ENCODE measurements around the gene TUBGCP5.
"Not testable (repeated sequence)": the region's sequence is repeated elsewhere in the genome, so short reads cannot be mapped to it uniquely, and the experiment has no call there.

TUBGCP5 gene

DNA sequence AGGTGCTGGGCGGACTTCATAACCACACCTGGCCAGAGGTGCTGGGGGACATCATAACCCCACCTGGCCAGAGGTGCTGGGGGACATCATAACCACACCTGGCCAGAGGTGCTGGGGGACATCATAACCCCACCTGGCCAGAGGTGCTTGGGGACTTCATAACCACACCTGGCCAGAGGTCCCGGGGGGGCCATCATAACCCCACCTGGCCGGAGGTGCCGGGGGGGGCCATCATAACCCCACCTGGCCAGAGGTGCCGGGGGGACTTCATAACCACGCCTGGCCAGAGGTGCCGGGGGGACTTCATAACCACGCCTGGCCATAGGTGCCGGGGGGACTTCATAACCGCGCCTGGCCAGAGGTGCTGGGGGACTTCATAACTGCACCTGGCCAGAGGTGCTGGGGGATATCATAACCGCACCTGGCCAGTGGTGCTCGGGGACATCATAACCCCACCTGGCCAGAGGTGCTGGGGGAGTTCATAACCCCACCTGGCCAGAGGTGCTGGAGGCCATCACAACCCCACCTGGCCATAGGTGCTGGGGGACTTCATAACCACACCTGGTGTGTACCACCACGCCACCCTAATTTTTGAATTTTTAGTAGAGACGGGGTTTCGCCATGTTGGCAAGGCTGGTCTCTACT is 10.7 kb upstream of the TUBGCP5 start:
- no peaks in the 10 kb centered on the region for H4K20me1 ChIP-seq (ENCODE audit: low read depth, low read length)
- no peak overlapping the region for H3K4me3 ChIP-seq (ENCODE audit: insufficient read depth, low read length, poor library complexity, severe bottlenecking)
- no peaks in the 10 kb centered on the region for H3F3A ChIP-seq (ENCODE audit: insufficient read depth)
- no peaks in the 10 kb centered on the region for H3K27me3 ChIP-seq (ENCODE audit: low read length)
- TF ChIP-seq, protein P1, sequence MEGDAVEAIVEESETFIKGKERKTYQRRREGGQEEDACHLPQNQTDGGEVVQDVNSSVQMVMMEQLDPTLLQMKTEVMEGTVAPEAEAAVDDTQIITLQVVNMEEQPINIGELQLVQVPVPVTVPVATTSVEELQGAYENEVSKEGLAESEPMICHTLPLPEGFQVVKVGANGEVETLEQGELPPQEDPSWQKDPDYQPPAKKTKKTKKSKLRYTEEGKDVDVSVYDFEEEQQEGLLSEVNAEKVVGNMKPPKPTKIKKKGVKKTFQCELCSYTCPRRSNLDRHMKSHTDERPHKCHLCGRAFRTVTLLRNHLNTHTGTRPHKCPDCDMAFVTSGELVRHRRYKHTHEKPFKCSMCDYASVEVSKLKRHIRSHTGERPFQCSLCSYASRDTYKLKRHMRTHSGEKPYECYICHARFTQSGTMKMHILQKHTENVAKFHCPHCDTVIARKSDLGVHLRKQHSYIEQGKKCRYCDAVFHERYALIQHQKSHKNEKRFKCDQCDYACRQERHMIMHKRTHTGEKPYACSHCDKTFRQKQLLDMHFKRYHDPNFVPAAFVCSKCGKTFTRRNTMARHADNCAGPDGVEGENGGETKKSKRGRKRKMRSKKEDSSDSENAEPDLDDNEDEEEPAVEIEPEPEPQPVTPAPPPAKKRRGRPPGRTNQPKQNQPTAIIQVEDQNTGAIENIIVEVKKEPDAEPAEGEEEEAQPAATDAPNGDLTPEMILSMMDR (IDR thresholded peaks at IDR 0.05; ENCODE audit: insufficient read depth, low read length, poor library complexity, severe bottlenecking), result no peak
- no peak for TF ChIP-seq EZH2phosphoT487 (conservative IDR thresholded peaks at IDR 0.05; ENCODE audit: low read length)
- H3K9me2 ChIP-seq (replicated peaks; ENCODE audit: insufficient read depth, low read length), result no peaks in the 10 kb centered on the region
- H3K4me2 ChIP-seq (ENCODE audit: low read depth, low read length, poor library complexity, severe bottlenecking), result no peak overlapping the region
- H2AFZ ChIP-seq (ENCODE audit: low read depth, low read length, severe bottlenecking), result no peak overlapping the region
- H3K79me2 ChIP-seq (ENCODE audit: insufficient read depth, low read length), result no peaks in the 10 kb centered on the region
- H3K9me3 ChIP-seq (ENCODE audit: insufficient read depth, low read length), result no peaks in the 10 kb centered on the region
- no peak overlapping the region for H3K27ac ChIP-seq (ENCODE audit: low read depth, low read length)
- H3K9ac ChIP-seq (ENCODE audit: low read length), result no peak overlapping the region
- no peaks in the 10 kb centered on the region for H3K36me3 ChIP-seq (ENCODE audit: low read length)

DNA sequence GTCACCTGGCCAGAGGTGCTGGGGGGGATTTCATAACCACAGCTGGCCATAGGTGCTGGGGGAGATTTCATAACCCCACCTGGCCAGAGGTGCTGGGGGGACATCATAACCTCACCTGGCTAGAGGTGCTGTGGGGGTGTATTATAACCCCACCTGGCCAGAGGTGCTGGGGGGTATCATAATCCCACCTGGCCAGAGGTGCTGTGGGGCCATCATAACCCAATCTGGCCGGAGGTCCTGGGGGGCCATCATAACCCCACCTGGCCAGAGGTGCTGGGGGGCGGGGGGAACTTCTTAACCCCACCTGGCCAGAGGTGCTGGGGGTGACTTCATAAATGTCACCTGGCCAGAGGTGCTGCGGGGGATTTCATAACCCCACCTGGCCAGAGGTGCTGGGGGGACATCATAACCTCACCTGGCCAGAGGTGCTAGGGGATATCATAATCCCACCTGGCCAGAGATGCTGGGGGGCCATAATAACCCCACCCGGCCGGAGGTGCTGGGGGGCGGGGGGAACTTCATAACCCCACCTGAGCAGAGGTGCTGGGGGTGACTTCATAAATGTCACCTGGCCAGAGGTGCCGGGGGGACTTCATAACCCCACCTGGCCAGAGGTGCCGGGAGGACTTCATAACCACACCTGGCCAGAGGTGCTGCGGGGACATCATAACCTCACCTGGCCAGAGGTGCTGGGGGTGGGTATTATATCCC is 9.4 kb upstream of the TUBGCP5 start:
- H3K9me3 ChIP-seq (ENCODE audit: insufficient read depth, low read length); H3K36me3 ChIP-seq (ENCODE audit: low read length): not testable (repeated sequence)

DNA sequence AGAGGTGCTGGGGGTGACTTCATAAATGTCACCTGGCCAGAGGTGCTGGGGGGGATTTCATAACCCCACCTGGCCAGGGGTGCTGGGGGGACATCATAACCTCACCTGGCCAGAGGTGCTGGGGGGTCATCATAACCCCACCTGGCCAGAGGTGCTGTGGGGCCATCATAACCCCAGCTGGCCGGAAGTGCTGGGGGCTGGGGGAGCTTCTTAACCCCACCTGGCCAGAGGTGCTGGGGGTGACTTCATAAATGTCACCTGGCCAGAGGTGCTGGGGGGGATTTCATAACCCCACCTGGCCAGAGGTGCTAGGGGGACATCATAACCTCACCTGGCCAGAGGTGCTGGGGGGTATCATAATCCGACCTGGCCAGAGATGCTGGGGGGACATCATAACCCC is 4.6 kb upstream of the TUBGCP5 start:
- H3K9me2 ChIP-seq (replicated peaks; ENCODE audit: insufficient read depth, low read length); H4K20me1 ChIP-seq (ENCODE audit: low read depth, low read length); H3K4me2 ChIP-seq (ENCODE audit: low read depth, low read length, poor library complexity, severe bottlenecking); H3F3A ChIP-seq (ENCODE audit: insufficient read depth); H3K4me3 ChIP-seq (ENCODE audit: insufficient read depth, low read length, poor library complexity, severe bottlenecking); H3K27ac ChIP-seq (ENCODE audit: low read depth, low read length); H3K27me3 ChIP-seq (ENCODE audit: low read length); H3K79me2 ChIP-seq (ENCODE audit: insufficient read depth, low read length); H2AFZ ChIP-seq (ENCODE audit: low read depth, low read length, severe bottlenecking); H3K9ac ChIP-seq (ENCODE audit: low read length); H3K9me3 ChIP-seq (ENCODE audit: insufficient read depth, low read length); H3K36me3 ChIP-seq (ENCODE audit: low read length): not testable (repeated sequence)

More for the DNA sequence above, 9.4 kb upstream of the TUBGCP5 start:
- not testable (repeated sequence) for H3K4me3 ChIP-seq (ENCODE audit: insufficient read depth, low read length, poor library complexity, severe bottlenecking); H3K79me2 ChIP-seq (ENCODE audit: insufficient read depth, low read length); H3K27ac ChIP-seq (ENCODE audit: low read depth, low read length); H3K9me2 ChIP-seq (replicated peaks; ENCODE audit: insufficient read depth, low read length); H3F3A ChIP-seq (ENCODE audit: insufficient read depth); H3K27me3 ChIP-seq (ENCODE audit: low read length); H3K4me2 ChIP-seq (ENCODE audit: low read depth, low read length, poor library complexity, severe bottlenecking); H3K9ac ChIP-seq (ENCODE audit: low read length); H2AFZ ChIP-seq (ENCODE audit: low read depth, low read length, severe bottlenecking); H4K20me1 ChIP-seq (ENCODE audit: low read depth, low read length)

DNA sequence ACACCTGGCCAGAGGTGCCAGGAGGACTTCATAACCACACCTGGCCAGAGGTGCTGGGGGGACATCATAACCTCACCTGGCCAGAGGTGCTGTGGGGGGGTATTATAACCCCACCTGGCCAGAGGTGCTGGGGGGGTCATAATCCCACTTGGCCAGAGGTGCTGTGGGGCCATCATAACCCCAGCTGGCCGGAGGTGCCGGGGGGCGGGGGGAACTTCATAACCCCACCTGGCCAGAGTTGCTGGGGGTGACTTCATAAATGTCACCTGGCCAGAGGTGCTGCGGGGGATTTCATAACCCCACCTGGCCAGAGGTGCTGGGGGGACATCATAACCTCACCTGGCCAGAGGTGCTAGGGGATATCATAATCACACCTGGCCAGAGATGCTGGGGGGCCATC is 4.2 kb upstream of the TUBGCP5 start:
- not testable (repeated sequence) for H3K4me3 ChIP-seq (ENCODE audit: insufficient read depth, low read length, poor library complexity, severe bottlenecking); H3K9me2 ChIP-seq (replicated peaks; ENCODE audit: insufficient read depth, low read length); H3K36me3 ChIP-seq (ENCODE audit: low read length); H3F3A ChIP-seq (ENCODE audit: insufficient read depth); H3K79me2 ChIP-seq (ENCODE audit: insufficient read depth, low read length); H3K4me2 ChIP-seq (ENCODE audit: low read depth, low read length, poor library complexity, severe bottlenecking); H3K27ac ChIP-seq (ENCODE audit: low read depth, low read length); H2AFZ ChIP-seq (ENCODE audit: low read depth, low read length, severe bottlenecking); H3K9ac ChIP-seq (ENCODE audit: low read length); H4K20me1 ChIP-seq (ENCODE audit: low read depth, low read length); H3K9me3 ChIP-seq (ENCODE audit: insufficient read depth, low read length); H3K27me3 ChIP-seq (ENCODE audit: low read length)

DNA sequence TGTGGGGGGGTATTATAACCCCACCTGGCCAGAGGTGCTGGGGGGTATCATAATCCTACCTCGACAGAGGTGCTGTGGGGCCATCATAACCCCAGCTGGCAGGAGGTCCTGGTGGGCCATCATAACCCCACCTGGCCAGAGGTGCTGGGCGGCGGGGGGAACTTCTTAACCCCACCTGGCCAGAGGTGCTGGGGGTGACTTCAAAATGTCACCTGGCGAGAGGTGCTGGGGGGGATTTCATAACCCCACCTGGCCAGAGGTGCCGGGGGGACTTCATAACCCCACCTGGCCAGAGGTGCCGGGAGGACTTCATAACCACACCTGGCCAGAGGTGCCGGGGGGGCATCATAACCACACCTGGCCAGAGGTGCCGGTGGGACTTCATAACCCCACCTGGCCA is 2.4 kb upstream of the TUBGCP5 start:
- H3F3A ChIP-seq (ENCODE audit: insufficient read depth); H3K9ac ChIP-seq (ENCODE audit: low read length); H3K27me3 ChIP-seq (ENCODE audit: low read length); H3K4me2 ChIP-seq (ENCODE audit: low read depth, low read length, poor library complexity, severe bottlenecking); H3K36me3 ChIP-seq (ENCODE audit: low read length); H3K27ac ChIP-seq (ENCODE audit: low read depth, low read length); H2AFZ ChIP-seq (ENCODE audit: low read depth, low read length, severe bottlenecking); H3K9me3 ChIP-seq (ENCODE audit: insufficient read depth, low read length); H3K4me3 ChIP-seq (ENCODE audit: insufficient read depth, low read length, poor library complexity, severe bottlenecking); H3K9me2 ChIP-seq (replicated peaks; ENCODE audit: insufficient read depth, low read length); H4K20me1 ChIP-seq (ENCODE audit: low read depth, low read length): not testable (repeated sequence)
- peaks cover 20% of the 10 kb centered on the region; the same call in 1 of the 2 replicates for H3K79me2 ChIP-seq (ENCODE audit: insufficient read depth, low read length)
